AG09319 (cell line): ENCODE measurements around the gene PSD2.

ENCODE experiments used
- DNase-seq: peaks from one replicate; pipeline ENCODE4 v3.0.0-alpha.2; 2010; ENCODE audit warnings: low read depth; ENCODE audit errors: extremely low read depth
- TF ChIP-seq, protein P1 (sequence below): IDR thresholded peaks from 2 replicates; pipeline ENCODE4 v1.5.1; 2011; ENCODE audit warnings: low read depth, mild to moderate bottlenecking, inconsistent platforms, low read length, moderate library complexity

The PSD2 gene

DNA sequence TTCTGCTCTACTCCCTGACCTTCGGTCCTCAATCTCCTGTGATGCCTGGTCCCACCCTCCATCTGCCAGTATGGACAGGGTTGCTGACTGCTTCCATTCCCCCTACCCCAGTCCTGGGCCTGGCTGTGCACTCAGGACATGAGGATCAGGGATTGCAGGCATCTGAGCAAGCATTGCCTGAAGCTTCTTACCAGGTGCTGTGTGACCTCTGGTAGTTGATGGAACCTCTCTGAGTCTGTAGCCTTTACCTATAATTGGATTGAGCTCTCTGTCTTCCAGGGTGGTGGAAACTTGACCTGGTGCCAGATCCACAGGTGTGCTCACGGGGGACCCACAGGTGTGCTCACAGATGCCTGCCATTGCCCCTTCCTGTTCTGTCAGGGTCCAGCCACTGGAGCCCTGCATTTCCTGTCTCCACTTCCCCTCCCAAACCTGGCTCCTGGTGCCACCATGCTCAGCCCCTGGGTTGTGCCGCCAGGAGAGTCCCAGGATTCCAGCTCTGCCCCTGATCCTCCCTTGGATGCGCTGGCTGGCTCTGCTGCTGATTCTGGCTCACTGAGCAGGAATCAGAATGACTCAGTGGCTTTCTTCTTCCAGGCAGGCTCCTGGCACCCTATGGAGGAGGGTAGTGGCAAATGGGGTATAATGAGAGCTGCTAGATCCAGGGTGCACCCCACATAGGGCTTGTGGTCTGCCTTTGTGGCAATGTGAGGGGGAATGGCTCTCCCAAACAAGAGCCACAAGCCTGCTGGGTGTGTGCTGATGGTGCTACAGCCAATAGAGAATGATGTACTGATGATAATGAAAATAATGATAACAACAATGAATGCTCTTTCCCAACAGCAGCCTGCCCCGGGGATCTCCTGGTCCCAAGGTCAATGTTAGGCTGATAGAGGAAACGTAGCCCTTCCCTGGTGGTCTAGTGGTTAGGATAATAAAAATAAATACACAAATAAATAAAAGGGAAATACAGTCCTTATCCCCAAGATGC is 35.2 kb upstream of the PSD2 start:
- DNase-seq, result no peak
- TF ChIP-seq, protein P1, sequence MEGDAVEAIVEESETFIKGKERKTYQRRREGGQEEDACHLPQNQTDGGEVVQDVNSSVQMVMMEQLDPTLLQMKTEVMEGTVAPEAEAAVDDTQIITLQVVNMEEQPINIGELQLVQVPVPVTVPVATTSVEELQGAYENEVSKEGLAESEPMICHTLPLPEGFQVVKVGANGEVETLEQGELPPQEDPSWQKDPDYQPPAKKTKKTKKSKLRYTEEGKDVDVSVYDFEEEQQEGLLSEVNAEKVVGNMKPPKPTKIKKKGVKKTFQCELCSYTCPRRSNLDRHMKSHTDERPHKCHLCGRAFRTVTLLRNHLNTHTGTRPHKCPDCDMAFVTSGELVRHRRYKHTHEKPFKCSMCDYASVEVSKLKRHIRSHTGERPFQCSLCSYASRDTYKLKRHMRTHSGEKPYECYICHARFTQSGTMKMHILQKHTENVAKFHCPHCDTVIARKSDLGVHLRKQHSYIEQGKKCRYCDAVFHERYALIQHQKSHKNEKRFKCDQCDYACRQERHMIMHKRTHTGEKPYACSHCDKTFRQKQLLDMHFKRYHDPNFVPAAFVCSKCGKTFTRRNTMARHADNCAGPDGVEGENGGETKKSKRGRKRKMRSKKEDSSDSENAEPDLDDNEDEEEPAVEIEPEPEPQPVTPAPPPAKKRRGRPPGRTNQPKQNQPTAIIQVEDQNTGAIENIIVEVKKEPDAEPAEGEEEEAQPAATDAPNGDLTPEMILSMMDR, result no peak

DNA sequence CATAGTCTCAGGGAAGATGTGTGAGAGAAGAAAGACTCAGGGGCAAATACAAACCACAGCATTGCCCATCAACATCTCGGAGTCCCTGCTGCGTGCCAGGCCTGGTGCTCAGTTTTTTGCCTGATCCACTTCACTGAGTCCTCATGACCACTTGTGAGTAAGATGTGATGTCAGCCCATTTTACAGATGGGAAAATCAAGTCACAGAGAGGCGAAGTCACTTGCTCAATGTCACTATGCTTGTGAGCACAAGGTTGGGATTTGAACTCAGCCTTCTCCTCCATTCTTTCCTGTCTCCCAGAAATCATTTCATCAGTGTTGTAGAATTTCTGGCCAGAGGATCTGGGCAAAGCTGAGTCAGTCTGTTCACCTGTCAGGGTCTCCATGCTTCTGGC is 34.6 kb upstream of the PSD2 start:
- DNase-seq, result no peak
- TF ChIP-seq, protein P1, result no peak

DNA sequence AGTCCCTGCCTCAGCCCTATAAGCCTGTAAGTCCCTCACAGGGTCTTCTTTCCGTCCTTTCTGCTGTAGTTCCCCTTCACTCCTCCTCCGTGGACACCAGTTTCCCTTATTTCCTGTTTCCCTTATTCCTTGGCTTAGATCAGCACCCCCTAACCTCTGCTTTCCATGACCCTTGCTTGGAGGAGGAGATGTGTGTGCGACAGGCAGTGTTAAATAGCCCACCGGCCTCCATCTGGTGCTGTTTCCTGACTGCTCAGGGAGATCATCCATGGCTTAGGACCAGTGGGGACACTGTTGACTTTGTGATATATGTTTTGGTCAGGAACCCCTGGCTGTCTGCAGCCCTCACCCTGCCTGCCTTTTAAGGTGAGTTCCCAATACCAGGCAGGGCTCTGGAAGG is 34.1 kb upstream of the PSD2 start:
- no peak for DNase-seq
- TF ChIP-seq, protein P1, result no peak

DNA sequence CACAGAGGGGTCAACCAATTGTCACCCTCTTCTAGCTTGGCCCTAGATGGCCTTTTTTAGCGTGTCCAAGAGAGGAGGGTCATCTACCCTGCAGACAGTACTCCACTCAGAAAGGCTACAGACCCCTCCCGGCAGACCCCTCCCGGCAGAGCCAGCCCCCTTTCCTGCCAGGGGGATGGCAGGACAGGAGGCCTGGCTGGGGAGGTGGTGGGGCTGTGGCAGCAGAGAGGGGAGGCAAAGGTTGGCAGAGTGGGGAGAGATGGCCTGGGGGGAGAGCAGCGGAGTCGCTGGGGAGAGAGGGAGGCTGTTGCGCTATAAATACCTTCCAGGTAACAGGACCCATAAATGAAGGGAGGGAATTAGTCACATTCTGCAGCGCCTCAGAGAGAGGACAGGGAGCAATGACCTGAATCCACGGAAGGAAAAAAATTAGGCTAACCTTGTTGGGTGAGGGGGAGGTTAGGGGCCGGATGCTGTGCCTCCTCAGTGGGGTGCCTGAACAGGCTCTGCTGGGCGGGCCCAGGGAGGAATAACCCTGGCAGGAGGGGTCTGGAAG is 32.9 kb upstream of the PSD2 start:
- TF ChIP-seq, protein P1, result no peak
- no peak for DNase-seq

DNA sequence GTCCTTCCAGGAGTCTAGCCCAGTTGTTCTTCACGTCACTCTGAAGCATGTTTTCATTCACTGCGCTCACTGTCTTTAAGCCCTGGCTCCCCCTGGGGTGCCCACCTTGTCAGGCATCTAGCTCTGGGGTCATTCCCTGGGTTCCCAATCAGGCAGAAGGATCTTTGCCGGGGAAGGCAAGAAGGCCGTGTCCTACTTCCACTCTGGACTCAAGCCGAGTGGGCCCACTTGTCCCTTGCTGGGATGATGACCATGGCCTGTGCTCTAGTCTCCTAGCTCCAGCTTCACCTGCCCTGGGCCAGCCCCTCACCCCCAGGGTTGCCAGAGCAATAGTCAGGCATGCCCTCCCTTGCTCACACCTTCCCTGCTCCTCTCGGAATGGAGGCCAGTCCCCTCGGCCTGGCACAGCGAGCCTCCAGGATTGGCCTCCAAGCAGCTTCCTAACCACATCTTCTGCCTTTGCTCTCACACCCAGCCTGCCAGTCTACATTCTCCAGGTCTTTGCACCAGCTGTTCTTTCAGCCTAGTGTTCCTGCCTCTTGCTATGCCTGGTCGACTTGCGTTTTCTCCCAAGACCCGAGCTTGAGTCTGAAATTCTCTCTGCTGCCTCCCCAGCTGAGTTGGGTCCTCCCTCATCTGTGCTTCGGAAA is 32.2 kb upstream of the PSD2 start:
- DNase-seq, result no peak
- TF ChIP-seq, protein P1, result no peak

DNA sequence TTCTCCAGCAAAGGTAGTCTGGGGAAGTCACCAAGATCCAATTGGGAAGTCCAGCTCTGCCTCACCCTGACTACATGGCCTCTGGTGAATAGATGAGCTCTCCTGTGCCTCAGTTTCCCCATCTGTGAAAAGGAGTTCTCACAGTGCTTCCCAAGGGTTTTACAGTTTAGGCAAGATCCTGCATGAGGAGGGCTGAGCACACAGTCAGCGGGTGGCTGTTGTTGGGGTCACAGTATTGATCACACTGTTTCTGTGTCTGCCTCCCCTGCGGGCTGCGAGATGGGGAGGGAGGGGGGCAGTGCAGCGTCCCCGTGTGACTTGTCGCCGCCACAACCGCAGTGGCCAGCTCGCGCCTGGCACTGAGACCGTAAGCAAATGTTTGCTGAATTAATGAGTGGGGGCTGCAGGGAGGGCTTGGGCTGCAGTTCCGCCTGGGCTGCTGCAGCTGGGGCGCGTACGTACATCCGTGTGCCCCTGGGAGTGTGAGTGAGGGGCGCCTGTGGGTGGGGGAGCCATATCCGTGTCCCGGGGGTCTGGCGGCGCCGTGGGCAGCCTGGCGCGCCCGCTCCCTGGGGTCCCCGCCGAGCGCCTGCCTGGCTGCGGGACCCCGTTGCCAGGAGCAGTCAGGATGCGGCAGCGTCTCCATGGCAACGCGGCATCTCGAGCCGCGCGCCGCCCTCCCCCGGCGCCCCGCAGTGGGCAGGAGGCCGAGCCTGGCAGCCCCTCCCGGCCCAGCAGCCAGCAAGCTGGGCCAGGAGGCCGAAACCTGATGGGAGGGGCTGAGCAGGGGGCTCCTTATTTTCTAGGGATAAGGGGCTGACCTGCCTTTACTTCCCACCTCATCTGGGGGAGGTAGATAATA is 31.4 kb upstream of the PSD2 start:
- DNase-seq, result no peak
- TF ChIP-seq, protein P1, result no peak
